Activated CD8-positive, alpha-beta T cell treated with anti-CD3 and anti-CD28 coated beads for 36 hours (primary cell): ENCODE data around the gene INHBE. TPM values are rescaled to one million over a fixed set of nuclear protein-coding genes. Genes with fewer than 3 reads are reported as not detected.

Experiments used
- ATAC-seq: fragments of 200-7000 bp; cut with Tn5 transposase; one replicate; pipeline ENCODE4 v1.10.0; 2021; ENCODE audit warnings: mild to moderate bottlenecking, moderate library complexity
- CTCF ChIA-PET: fragments of 350-600 bp; sonication (Branson Sonifier 250); formaldehyde crosslinking; loops from one replicate; lab custom pipeline; 2021; ENCODE audit warnings: antibody characterized with exemption; lab: Charles Lee
- POLR2A ChIA-PET: fragments of 350-600 bp; sonication (Branson Sonifier 250); formaldehyde crosslinking; loops from one replicate; lab custom pipeline; 2021; ENCODE audit warnings: antibody characterized with exemption; lab: Charles Lee
- DNase-seq: peaks from one replicate; pipeline ENCODE4 v3.0.0-alpha.2; 2020
- H3K27ac Mint-ChIP-seq: one replicate; pipeline ENCODE4 v1.8.0; 2021; ENCODE audit warnings: mild to moderate bottlenecking, mixed read lengths
- H3K27me3 Mint-ChIP-seq: one replicate; pipeline ENCODE4 v1.8.0; 2021; ENCODE audit warnings: mixed read lengths
- H3K36me3 Mint-ChIP-seq: one replicate; pipeline ENCODE4 v1.8.0; 2021; ENCODE audit warnings: low read depth, mixed read lengths
- H3K4me1 Mint-ChIP-seq: one replicate; pipeline ENCODE4 v1.8.0; 2021; ENCODE audit warnings: low read depth, mixed read lengths
- H3K4me3 Mint-ChIP-seq: one replicate; pipeline ENCODE4 v1.8.0; 2021; ENCODE audit warnings: mild to moderate bottlenecking, moderate library complexity, mixed read lengths
- H3K9me3 Mint-ChIP-seq: one replicate; pipeline ENCODE4 v1.8.0; 2021; ENCODE audit warnings: mixed read lengths
- CTCF ChIP-seq: fragments of 200-600 bp; IDR thresholded peaks from one replicate; pipeline ENCODE4 v1.8.0; 2022; ENCODE audit warnings: antibody characterized with exemption, mild to moderate bottlenecking
- intact Hi-C: fragments of 100-400 bp; cut with micrococcal nuclease; formaldehyde crosslinking; loops from one replicate; pipeline ENCODE4 v1.10.0; 2022
- total RNA-seq, 2 experiments: library from RNA; stranded (reverse); gene quantifications; one replicate each; pipeline ENCODE4 v1.2.3, GENCODE V29; 2021

INHBE gene
- total RNA-seq, 2 experiments from 2014 or later: 1.7 to 2.3 TPM

GRCh38 chr12:57467915-57468314, 12.8 kb downstream of the INHBE start:
- Mint-ChIP-seq H3K27me3 (no peaks in the 10 kb centered on the region), H3K27ac (no peak overlapping the region), H3K4me3 (no peak overlapping the region), H3K36me3 (peaks cover 26% of the 10 kb centered on the region), H3K4me1 (peaks cover 21% of the 10 kb centered on the region), H3K9me3 (no peaks in the 10 kb centered on the region)
- CTCF ChIA-PET: interaction anchor here (1.7 kb wide), 1 partner anchor 9 kb away, joined by 3 read pairs; no protein-coding TSS in a partner anchor
- POLR2A ChIA-PET: interaction anchor here (0.6 to 1.3 kb wide), 3 partner anchors 9 to 742 kb away, joined by 3 read pairs; no protein-coding TSS in a partner anchor
- ATAC-seq (no peak), DNase-seq (no peak)
- intact Hi-C loops: no loop called here
- TF ChIP-seq CTCF: no peak

- H3K4me1 Mint-ChIP-seq: peaks cover 22% of the 10 kb centered on the region
Measured at GRCh38 chr12:57469296-57470164, 14.4 kb downstream of the INHBE start.

GRCh38 chr12:57470286-57470969, 15.3 kb downstream of the INHBE start:
- Mint-ChIP-seq H3K4me3 (no peak overlapping the region), H3K27ac (no peak overlapping the region), H3K27me3 (no peaks in the 10 kb centered on the region), H3K4me1 (peaks cover 27% of the 10 kb centered on the region), H3K36me3 (peaks cover 42% of the 10 kb centered on the region), H3K9me3 (no peaks in the 10 kb centered on the region)
- intact Hi-C loops: no loop called here
- POLR2A ChIA-PET: interaction anchor here (0.6 to 1.5 kb wide), 3 partner anchors 10 to 48 kb away, joined by 3 to 4 read pairs (median 3); no protein-coding TSS in a partner anchor
- no peak for DNase-seq
- ATAC-seq: no peak
- no peak for TF ChIP-seq CTCF
- CTCF ChIA-PET: interaction anchor here (1.3 to 2.2 kb wide), 4 partner anchors 8 to 231 kb away, joined by 3 to 11 read pairs (median 6); partner anchors contain the start of gene GLI1

More at GRCh38 chr12:57469296-57470164, 14.4 kb downstream of the INHBE start:
- POLR2A ChIA-PET: interaction anchor here (0.6 to 1.5 kb wide), 4 partner anchors 9 to 11 kb away, joined by 3 to 4 read pairs (median 3); no protein-coding TSS in a partner anchor
- ATAC-seq (no peak), DNase-seq (no peak)
- intact Hi-C loops: no loop called here
- no peak for TF ChIP-seq CTCF
- no peaks in the 10 kb centered on the region for H3K27me3 Mint-ChIP-seq
- CTCF ChIA-PET: interaction anchor here (0.5 to 2.2 kb wide), 4 partner anchors 11 to 204 kb away, joined by 3 to 7 read pairs (median 4); partner anchors contain the start of gene GLI1
- H3K27ac Mint-ChIP-seq: no peak overlapping the region
- H3K36me3 Mint-ChIP-seq: peaks cover 38% of the 10 kb centered on the region
- H3K4me3 Mint-ChIP-seq: no peak overlapping the region
- H3K9me3 Mint-ChIP-seq: no peaks in the 10 kb centered on the region

- ATAC-seq (no peak), DNase-seq (no peak)
- Mint-ChIP-seq H3K27me3 (no peaks in the 10 kb centered on the region), H3K36me3 (peaks cover 47% of the 10 kb centered on the region), H3K27ac (no peak overlapping the region), H3K4me1 (peaks cover 27% of the 10 kb centered on the region), H3K4me3 (no peak overlapping the region), H3K9me3 (no peaks in the 10 kb centered on the region)
- no peak for TF ChIP-seq CTCF
- ChIA-PET POLR2A (interaction anchor here (1.0 to 1.6 kb wide), 5 partner anchors 9 to 48 kb away, joined by 3 to 8 read pairs (median 4); no protein-coding TSS in a partner anchor), CTCF (interaction anchor here (1.0 to 1.9 kb wide), 4 partner anchors 9 to 232 kb away, joined by 3 to 11 read pairs (median 4); partner anchors contain the start of gene INHBE)
- intact Hi-C loops: no loop called here
Measured at GRCh38 chr12:57470970-57471656, 16.0 kb downstream of the INHBE start.
